Measurements from ENCODE around the gene KRTAP9-1. TPM values are rescaled to one million over a fixed set of nuclear protein-coding genes. Genes with fewer than 3 reads are reported as not detected.
"Not testable (repeated sequence)": the region's sequence is repeated elsewhere in the genome, so short reads cannot be mapped to it uniquely, and the experiment has no call there.

KRTAP9-1 gene
- total RNA-seq, 1 donor from 2014 or later = not detected

DNA sequence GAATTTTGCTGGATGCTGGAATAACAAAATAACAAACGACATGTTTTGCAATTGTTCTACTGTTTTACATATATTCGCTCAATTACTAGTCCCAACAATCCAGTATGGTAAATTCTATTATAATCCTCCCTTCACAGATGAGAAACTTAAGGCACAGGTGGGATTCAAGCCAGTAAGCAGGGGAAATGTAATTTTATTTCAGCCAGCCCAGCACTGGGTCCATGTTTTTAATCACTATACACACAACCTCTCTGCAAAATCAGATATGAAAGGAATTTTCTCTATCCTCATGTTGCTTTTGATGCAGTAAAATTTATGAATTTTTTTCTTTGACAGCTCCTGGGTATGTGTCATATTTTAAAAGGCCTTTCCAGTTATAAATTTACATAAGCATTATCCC lies 44.4 kb upstream of the KRTAP9-1 start:
- Histone ChIP-seq H3K36me3 (no peaks in the 10 kb centered on the region), H4K20me1 (ENCODE audit: low read depth) (no peaks in the 10 kb centered on the region), H3K27me3 (no peaks in the 10 kb centered on the region), H3K4me2 (no peak overlapping the region), H3K79me2 (ENCODE audit: low read depth) (no peaks in the 10 kb centered on the region), H3K9ac (no peak overlapping the region), H3K9me3 (ENCODE audit: low read depth) (peaks cover 6% of the 10 kb centered on the region), H3K27ac (no peak overlapping the region), H2AFZ (replicated peaks) (no peak overlapping the region), H3F3A (ENCODE audit: low read depth) (no peaks in the 10 kb centered on the region), H3K4me1 (no peaks in the 10 kb centered on the region), H3K4me3 (no peak overlapping the region)
- H3K36me3 Mint-ChIP-seq = no peaks in the 10 kb centered on the region
- TF ChIP-seq EZH2phosphoT487 (IDR thresholded peaks at IDR 0.05) (no peak), EZH2 (IDR thresholded peaks at IDR 0.05) (no peak)
- TF ChIP-seq, protein P1, sequence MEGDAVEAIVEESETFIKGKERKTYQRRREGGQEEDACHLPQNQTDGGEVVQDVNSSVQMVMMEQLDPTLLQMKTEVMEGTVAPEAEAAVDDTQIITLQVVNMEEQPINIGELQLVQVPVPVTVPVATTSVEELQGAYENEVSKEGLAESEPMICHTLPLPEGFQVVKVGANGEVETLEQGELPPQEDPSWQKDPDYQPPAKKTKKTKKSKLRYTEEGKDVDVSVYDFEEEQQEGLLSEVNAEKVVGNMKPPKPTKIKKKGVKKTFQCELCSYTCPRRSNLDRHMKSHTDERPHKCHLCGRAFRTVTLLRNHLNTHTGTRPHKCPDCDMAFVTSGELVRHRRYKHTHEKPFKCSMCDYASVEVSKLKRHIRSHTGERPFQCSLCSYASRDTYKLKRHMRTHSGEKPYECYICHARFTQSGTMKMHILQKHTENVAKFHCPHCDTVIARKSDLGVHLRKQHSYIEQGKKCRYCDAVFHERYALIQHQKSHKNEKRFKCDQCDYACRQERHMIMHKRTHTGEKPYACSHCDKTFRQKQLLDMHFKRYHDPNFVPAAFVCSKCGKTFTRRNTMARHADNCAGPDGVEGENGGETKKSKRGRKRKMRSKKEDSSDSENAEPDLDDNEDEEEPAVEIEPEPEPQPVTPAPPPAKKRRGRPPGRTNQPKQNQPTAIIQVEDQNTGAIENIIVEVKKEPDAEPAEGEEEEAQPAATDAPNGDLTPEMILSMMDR (IDR thresholded peaks at IDR 0.05) = no peak
- no peak for DNase-seq (ENCODE audit: low spot score)
- peaks cover 16% of the 10 kb centered on the region for H3K9me3 Mint-ChIP-seq
- H3K4me3 Mint-ChIP-seq = no peak overlapping the region
- no peak overlapping the region for H3K27ac Mint-ChIP-seq
- H3K4me1 Mint-ChIP-seq = no peaks in the 10 kb centered on the region
- H3K27me3 Mint-ChIP-seq (ENCODE audit: insufficient read depth, low read depth) = peaks cover 2% of the 10 kb centered on the region

DNA sequence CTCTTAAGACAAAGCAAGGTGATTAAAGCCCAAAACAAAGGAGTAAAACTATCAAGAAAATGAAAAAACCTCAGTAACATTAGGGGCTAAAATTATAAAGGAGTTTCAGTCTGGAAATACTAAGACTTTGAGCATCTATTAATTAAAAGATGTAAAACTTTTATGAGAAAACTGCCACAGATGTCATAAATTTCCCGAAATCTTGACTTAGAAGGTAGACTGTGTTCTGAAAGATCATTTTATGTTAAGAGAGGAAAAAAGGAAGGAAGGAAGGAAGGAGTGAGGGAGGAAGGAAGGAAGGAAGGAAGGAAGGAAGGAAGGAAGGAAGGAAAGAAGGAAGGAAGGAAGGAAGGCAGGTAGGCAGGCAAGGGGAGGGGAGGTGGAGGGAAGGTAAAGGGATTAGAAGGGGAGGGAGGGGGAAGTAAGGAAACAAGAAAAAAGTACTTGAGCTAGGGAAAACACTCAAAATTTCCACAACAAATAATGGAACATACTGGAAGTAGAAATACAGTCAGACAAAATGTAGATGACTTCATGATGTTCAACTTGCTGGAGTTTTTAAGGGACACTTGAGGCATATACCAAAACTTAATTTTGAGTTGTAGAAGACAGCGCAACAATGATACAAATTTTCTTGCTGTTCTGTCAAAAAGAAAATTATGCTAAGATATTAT lies 42.0 kb upstream of the KRTAP9-1 start:
- no peak overlapping the region for H3K4me3 ChIP-seq
- H3K36me3 ChIP-seq = no peaks in the 10 kb centered on the region
- TF ChIP-seq EZH2phosphoT487 (IDR thresholded peaks at IDR 0.05) = no peak
- TF ChIP-seq EZH2 (IDR thresholded peaks at IDR 0.05) = no peak
- TF ChIP-seq, protein P1 (IDR thresholded peaks at IDR 0.05) = no peak
- Mint-ChIP-seq H3K4me1 (no peaks in the 10 kb centered on the region), H3K27ac (no peak overlapping the region), H3K36me3 (no peaks in the 10 kb centered on the region), H3K27me3 (ENCODE audit: insufficient read depth, low read depth) (peaks cover 2% of the 10 kb centered on the region), H3K9me3 (peaks cover 9% of the 10 kb centered on the region), H3K4me3 (no peak overlapping the region)
- DNase-seq (ENCODE audit: low spot score) = no peak
- no peaks in the 10 kb centered on the region for H4K20me1 ChIP-seq (ENCODE audit: low read depth)
- H3K4me2 ChIP-seq = no peak overlapping the region
- no peaks in the 10 kb centered on the region for H3F3A ChIP-seq (ENCODE audit: low read depth)
- peaks cover 6% of the 10 kb centered on the region for H3K9me3 ChIP-seq (ENCODE audit: low read depth)
- H3K27me3 ChIP-seq = no peaks in the 10 kb centered on the region
- no peak overlapping the region for H2AFZ ChIP-seq (replicated peaks)
- no peak overlapping the region for H3K9ac ChIP-seq
- no peaks in the 10 kb centered on the region for H3K4me1 ChIP-seq
- H3K27ac ChIP-seq = no peak overlapping the region
- no peaks in the 10 kb centered on the region for H3K79me2 ChIP-seq (ENCODE audit: low read depth)

DNA sequence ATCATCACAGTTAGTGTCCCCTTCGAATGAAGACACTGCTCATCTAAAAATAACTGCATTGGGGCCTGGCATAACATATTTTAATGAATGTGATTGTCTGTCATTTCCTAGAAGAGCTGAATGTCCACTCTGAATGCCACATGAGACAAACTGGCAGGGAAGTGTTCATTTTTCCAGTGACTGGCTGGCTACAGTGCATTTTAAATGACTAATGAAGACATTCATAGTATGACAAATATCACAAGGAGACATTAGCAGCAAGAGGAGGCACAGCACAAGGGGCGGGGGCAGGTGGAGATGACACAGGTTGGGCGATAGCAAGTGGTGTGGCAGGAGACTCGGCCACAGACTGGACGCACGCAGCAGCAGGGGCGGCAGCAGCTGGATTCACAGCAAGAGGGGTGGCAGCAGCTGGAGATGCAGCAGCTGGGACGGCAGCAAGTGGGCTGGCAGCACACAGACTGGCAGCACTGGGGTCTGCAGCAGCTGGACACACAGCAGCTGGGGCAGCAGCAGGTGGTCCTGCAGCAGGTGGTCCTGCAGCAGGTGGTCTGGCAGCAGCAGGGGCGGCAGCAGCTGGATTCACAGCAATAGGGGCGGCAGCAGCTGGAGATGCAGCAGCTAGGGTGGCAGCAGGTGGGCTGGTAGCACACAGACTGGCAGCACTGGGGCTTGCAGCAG lies 40.6 kb upstream of the KRTAP9-1 start:
- DNase-seq (ENCODE audit: low spot score); H3K9me3 Mint-ChIP-seq; H3K9ac ChIP-seq; H3K4me1 Mint-ChIP-seq; H3K9me3 ChIP-seq (ENCODE audit: low read depth); H4K20me1 ChIP-seq (ENCODE audit: low read depth); H3K4me3 Mint-ChIP-seq; H3K4me2 ChIP-seq; H2AFZ ChIP-seq (replicated peaks); H3K4me3 ChIP-seq; H3K27ac Mint-ChIP-seq; H3K27me3 ChIP-seq; H3F3A ChIP-seq (ENCODE audit: low read depth); H3K36me3 ChIP-seq; H3K79me2 ChIP-seq (ENCODE audit: low read depth); H3K27ac ChIP-seq; H3K27me3 Mint-ChIP-seq (ENCODE audit: insufficient read depth, low read depth); H3K4me1 ChIP-seq; H3K36me3 Mint-ChIP-seq: not testable (repeated sequence)

DNA sequence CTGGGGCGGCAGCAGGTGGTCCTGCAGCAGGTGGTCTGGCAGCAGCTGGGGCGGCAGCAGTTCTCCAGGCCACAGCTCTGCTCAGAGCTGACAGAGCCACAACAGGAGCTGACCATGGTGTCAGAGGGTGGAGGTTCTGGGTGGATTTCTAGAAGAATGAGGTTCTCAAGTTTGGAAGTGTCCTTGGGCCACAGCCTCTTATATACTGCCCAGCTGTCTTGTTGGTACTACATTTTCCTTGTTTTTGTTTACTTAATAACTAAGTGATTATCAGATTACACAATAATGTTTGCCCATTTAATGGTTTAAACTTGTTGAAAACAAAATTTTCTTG lies 40.1 kb upstream of the KRTAP9-1 start, which contains the start of gene KRTAP4-5:
Gene KRTAP4-5, minus strand, starts transcription at position 174 of the 334 bp plus-strand sequence. Its CDS starts 58 bp downstream, at position 116.
- H3K27ac ChIP-seq = no peak within 1 kb of the TSS
- no peaks in the 10 kb centered on the region for H3K36me3 Mint-ChIP-seq
- no peaks in the 10 kb centered on the region for H3K4me1 ChIP-seq
- H3F3A ChIP-seq (ENCODE audit: low read depth) = no peaks in the 10 kb centered on the region
- H3K4me2 ChIP-seq = no peak within 1 kb of the TSS
- no peak within 1 kb of the TSS for H3K9ac ChIP-seq
- H3K36me3 ChIP-seq = no peaks in the 10 kb centered on the region
- no peak for DNase-seq (ENCODE audit: low spot score)
- H3K4me3 Mint-ChIP-seq = no peak within 1 kb of the TSS
- H3K27me3 Mint-ChIP-seq (ENCODE audit: insufficient read depth, low read depth) = peaks cover 2% of the 10 kb centered on the region
- TF ChIP-seq, protein P1 (IDR thresholded peaks at IDR 0.05) = no peak
- TF ChIP-seq EZH2phosphoT487 (IDR thresholded peaks at IDR 0.05) (no peak), EZH2 (IDR thresholded peaks at IDR 0.05) (no peak)
- no peak within 1 kb of the TSS for H3K27ac Mint-ChIP-seq
- H4K20me1 ChIP-seq (ENCODE audit: low read depth) = no peaks in the 10 kb centered on the region
- H3K9me3 ChIP-seq (ENCODE audit: low read depth) = no peaks in the 10 kb centered on the region
- H3K9me3 Mint-ChIP-seq = no peaks in the 10 kb centered on the region
- no peaks in the 10 kb centered on the region for H3K4me1 Mint-ChIP-seq
- no peaks in the 10 kb centered on the region for H3K79me2 ChIP-seq (ENCODE audit: low read depth)
- no peak within 1 kb of the TSS for H3K4me3 ChIP-seq
- no peaks in the 10 kb centered on the region for H3K27me3 ChIP-seq
- no peak within 1 kb of the TSS for H2AFZ ChIP-seq (replicated peaks)

Measured in neural progenitor cell (in vitro differentiated cells).